Measurements from ENCODE around the gene ACTG1.

ACTG1 gene

DNA sequence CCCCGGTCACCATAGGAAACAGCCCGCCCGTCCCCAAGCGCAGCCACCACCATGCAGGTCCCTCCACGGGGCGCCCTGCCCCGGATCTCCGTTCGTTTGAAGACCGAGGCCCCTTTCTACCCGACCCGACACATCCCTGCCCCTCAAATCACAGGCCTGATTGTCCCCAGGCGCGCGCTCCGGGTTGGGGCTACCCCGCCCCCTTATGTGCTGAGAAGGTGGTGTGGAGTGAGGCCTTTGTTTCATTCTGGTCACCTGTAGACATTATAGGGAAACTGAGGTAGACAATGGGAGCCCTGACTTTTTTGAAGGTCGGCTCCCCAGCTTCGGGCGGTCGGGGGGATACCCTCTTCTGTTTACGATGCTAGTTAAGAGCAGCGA, 763 bp upstream of the ACTG1 start:
- Histone ChIP-seq H3K9me3 (ENCODE audit: severe bottlenecking) (no peaks in the 10 kb centered on the region), H3K27me3 (ENCODE audit: insufficient read depth, low read depth, severe bottlenecking) (no peaks in the 10 kb centered on the region), H3K27ac (peak overlapping the region; percentile 95), H3K4me3 (ENCODE audit: low read depth, low read length) (peak overlapping the region; percentile 83), H3K36me3 (peaks cover 40% of the 10 kb centered on the region)
- peak; percentile 86 for DNase-seq
- TF ChIP-seq, protein P1, sequence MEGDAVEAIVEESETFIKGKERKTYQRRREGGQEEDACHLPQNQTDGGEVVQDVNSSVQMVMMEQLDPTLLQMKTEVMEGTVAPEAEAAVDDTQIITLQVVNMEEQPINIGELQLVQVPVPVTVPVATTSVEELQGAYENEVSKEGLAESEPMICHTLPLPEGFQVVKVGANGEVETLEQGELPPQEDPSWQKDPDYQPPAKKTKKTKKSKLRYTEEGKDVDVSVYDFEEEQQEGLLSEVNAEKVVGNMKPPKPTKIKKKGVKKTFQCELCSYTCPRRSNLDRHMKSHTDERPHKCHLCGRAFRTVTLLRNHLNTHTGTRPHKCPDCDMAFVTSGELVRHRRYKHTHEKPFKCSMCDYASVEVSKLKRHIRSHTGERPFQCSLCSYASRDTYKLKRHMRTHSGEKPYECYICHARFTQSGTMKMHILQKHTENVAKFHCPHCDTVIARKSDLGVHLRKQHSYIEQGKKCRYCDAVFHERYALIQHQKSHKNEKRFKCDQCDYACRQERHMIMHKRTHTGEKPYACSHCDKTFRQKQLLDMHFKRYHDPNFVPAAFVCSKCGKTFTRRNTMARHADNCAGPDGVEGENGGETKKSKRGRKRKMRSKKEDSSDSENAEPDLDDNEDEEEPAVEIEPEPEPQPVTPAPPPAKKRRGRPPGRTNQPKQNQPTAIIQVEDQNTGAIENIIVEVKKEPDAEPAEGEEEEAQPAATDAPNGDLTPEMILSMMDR (IDR thresholded peaks at IDR 0.05; ENCODE audit: low read depth, low read length) = no peak

DNA sequence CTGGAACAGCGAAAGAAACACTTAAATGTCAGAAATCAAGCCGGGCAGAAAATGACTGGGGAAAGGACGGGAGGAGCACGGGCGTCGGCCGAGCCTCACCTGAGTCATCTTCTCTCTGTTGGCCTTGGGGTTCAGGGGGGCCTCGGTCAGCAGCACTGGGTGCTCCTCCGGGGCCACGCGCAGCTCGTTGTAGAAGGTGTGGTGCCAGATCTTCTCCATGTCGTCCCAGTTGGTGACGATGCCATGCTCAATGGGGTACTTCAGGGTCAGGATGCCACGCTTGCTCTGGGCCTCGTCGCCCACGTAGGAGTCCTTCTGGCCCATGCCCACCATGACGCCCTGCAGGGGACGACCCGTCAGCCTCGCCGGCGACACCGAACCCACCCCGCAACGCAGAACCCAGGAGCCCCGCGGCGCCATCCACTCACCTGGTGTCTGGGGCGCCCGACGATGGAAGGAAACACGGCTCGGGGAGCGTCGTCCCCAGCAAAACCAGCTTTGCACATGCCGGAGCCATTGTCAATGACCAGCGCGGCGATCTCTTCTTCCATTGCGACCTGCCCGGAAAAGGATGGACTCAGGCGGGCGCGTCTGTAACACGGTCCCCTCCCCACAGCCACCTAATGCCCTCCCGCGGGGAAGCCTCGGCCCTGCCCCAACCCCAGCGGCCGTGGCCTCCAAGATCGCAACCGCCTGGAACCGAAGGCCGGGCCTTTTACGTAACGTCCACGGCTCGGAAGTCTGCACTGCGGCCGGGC, 616 bp downstream of the ACTG1 start:
- H3K9me3 ChIP-seq (ENCODE audit: severe bottlenecking) = peaks cover 2% of the 10 kb centered on the region

DNA sequence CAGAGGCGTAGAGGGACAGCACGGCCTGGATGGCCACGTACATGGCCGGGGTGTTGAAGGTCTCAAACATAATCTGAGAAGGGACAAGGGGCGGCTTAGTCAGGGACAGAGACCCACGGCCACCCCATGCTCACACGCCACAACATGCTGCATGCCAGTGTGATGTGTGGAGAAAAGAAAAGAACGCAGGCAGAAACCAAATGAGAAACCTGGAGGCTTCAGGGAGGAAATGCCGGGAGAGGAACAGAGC, 1.1 kb downstream of the ACTG1 start:
- peak overlapping the region; percentile 60 for H3K4me3 ChIP-seq (ENCODE audit: low read depth, low read length)
- peak overlapping the region; percentile 75; the same call in 1 of the 2 replicates for H3K27ac ChIP-seq
- peaks cover 2% of the 10 kb centered on the region for H3K9me3 ChIP-seq (ENCODE audit: severe bottlenecking)
- peaks cover 45% of the 10 kb centered on the region for H3K36me3 ChIP-seq
- no peak for DNase-seq
- no peaks in the 10 kb centered on the region for H3K27me3 ChIP-seq (ENCODE audit: insufficient read depth, low read depth, severe bottlenecking)
- TF ChIP-seq, protein P1 (IDR thresholded peaks at IDR 0.05; ENCODE audit: low read depth, low read length) = no peak

More for the DNA sequence above, 616 bp downstream of the ACTG1 start:
- peaks cover 45% of the 10 kb centered on the region for H3K36me3 ChIP-seq
- peak overlapping the region; percentile 60 for H3K4me3 ChIP-seq (ENCODE audit: low read depth, low read length)
- H3K27me3 ChIP-seq (ENCODE audit: insufficient read depth, low read depth, severe bottlenecking) = no peaks in the 10 kb centered on the region
- peak overlapping the region; percentile 75 for H3K27ac ChIP-seq
- no peak for DNase-seq
- TF ChIP-seq, protein P1 (IDR thresholded peaks at IDR 0.05; ENCODE audit: low read depth, low read length) = no peak

DNA sequence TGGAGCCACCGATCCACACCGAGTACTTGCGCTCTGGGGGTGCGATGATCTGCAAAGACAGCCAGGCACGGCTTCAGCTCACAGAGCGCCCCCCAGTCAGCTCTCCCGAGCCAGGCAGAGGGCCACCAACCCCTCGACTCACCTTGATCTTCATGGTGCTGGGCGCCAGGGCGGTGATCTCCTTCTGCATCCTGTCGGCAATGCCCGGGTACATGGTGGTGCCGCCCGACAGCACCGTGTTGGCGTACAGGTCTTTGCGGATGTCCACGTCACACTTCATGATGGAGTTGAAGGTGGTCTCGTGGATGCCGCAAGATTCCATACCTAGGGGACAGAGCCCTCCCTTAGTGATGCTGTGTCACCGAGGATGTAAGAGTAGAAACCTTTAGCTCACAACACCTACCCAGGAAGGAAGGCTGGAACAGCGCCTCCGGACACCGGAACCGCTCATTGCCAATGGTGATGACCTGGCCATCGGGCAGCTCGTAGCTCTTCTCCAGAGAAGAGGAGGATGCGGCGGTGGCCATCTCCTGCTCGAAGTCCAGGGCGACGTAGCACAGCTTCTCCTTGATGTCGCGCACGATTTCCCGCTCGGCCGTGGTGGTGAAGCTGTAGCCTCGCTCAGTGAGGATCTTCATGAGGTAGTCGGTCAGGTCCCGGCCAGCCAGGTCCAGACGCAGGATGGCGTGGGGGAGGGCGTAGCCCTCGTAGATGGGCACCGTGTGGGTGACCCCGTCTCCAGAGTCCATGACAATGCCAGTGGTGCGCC, 1.6 kb downstream of the ACTG1 start:
- Histone ChIP-seq H3K27me3 (ENCODE audit: insufficient read depth, low read depth, severe bottlenecking) (no peaks in the 10 kb centered on the region), H3K9me3 (ENCODE audit: severe bottlenecking) (peaks cover 2% of the 10 kb centered on the region), H3K27ac (peak overlapping the region; percentile 75; the same call in 1 of the 2 replicates), H3K36me3 (peaks cover 45% of the 10 kb centered on the region), H3K4me3 (ENCODE audit: low read depth, low read length) (peak overlapping the region; percentile 60)
- TF ChIP-seq, protein P1 (IDR thresholded peaks at IDR 0.05; ENCODE audit: low read depth, low read length) = 0 out of 2 replicates have a peak, but pooled peaks have one; percentile 2
- DNase-seq = peak; percentile 25

DNA sequence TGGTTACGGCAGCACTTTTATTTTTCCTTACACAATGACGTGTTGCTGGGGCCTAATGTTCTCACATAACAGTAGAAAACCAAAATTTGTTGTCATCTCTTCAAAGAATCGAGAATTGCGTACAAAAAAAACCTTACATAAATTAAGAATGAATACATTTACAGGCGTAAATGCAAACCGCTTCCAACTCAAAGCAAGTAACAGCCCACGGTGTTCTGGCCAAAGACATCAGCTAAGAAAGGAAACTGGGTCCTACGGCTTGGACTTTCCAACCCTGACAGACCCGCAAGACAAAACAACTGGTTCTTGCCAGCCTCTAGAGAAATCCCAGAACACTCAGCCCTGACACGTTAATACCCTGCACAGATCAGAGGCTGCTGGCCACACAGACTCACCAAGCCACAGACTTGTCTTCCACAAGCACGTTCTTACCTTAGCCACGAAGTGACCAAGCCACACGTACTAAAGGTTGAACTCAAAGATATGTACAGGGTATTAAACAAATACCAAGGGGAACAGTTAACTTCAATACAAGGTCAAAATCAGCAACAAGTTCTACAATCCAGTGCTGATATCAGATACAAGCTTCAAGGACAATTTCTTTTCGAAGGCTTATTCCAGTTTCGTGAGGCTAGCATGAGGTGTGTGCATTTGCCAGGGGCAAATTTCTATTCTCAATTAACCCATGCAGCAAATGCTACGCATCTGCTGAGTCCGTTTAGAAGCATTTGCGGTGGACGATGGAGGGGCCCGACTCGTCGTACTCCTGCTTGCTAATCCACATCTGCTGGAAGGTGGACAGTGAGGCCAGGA, 2.4 kb downstream of the ACTG1 start:
- TF ChIP-seq, protein P1 (IDR thresholded peaks at IDR 0.05; ENCODE audit: low read depth, low read length) = no peak
- Histone ChIP-seq H3K36me3 (peaks cover 45% of the 10 kb centered on the region), H3K4me3 (ENCODE audit: low read depth, low read length) (peak overlapping the region; percentile 60), H3K27me3 (ENCODE audit: insufficient read depth, low read depth, severe bottlenecking) (no peaks in the 10 kb centered on the region), H3K9me3 (ENCODE audit: severe bottlenecking) (peaks cover 2% of the 10 kb centered on the region), H3K27ac (0 out of 2 replicates have a peak overlapping the region, but pooled peaks have one; percentile 1)
- DNase-seq = peak; percentile 25

Data from WERI-Rb-1 (cell line).